Upper lobe of right lung (tissue), 1 donor: ENCODE measurements around the gene PRR30. TPM values are rescaled to one million over a fixed set of nuclear protein-coding genes. Genes with fewer than 3 reads are reported as not detected.

ENCODE experiments used
- ATAC-seq: fragments of 200-7000 bp; cut with Tn5 transposase; one replicate; pipeline ENCODE4 v1.9.1; 2020; ENCODE audit warnings: mild to moderate bottlenecking, moderate library complexity
- DNase-seq: peaks from one replicate; pipeline ENCODE4 v3.0.0-alpha.2; 2020
- H3K27ac ChIP-seq: fragments of 200-600 bp; one replicate; pipeline ENCODE4 v1.8.0; 2022
- H3K27me3 ChIP-seq: fragments of 200-600 bp; one replicate; pipeline ENCODE4 v1.8.0; 2022; ENCODE audit warnings: mild to moderate bottlenecking
- H3K36me3 ChIP-seq: fragments of 200-600 bp; one replicate; pipeline ENCODE4 v1.8.0; 2022
- H3K4me1 ChIP-seq: fragments of 200-600 bp; one replicate; pipeline ENCODE4 v1.8.0; 2022
- H3K4me3 ChIP-seq: fragments of 200-600 bp; one replicate; pipeline ENCODE4 v1.8.0; 2022; ENCODE audit warnings: mild to moderate bottlenecking
- H3K9me3 ChIP-seq: fragments of 200-600 bp; one replicate; pipeline ENCODE4 v1.8.0; 2022
- intact Hi-C: fragments of 100-400 bp; cut with DNase I; formaldehyde crosslinking; loops from one replicate; pipeline ENCODE4 v1.11.0; 2022
- total RNA-seq: library from RNA; stranded (reverse); fragmentation: NEBNext Ultra II Directional; extraction: Animal tissue kit (Norgen Biotek cat#: 25700); gene quantifications from one replicate; pipeline ENCODE4 v1.2.1, GENCODE V29; 2021
- TF ChIP-seq, protein P1 (sequence below): fragments of 200-600 bp; IDR thresholded peaks from one replicate; pipeline ENCODE4 v1.8.0; 2022; ENCODE audit warnings: antibody characterized with exemption
- donor health status: DM: no; HTN: yes; CAD: no; lungs with severe emphysema.

PRR30 gene
- total RNA-seq, 1 donor from 2014 or later = not detected

DNA sequence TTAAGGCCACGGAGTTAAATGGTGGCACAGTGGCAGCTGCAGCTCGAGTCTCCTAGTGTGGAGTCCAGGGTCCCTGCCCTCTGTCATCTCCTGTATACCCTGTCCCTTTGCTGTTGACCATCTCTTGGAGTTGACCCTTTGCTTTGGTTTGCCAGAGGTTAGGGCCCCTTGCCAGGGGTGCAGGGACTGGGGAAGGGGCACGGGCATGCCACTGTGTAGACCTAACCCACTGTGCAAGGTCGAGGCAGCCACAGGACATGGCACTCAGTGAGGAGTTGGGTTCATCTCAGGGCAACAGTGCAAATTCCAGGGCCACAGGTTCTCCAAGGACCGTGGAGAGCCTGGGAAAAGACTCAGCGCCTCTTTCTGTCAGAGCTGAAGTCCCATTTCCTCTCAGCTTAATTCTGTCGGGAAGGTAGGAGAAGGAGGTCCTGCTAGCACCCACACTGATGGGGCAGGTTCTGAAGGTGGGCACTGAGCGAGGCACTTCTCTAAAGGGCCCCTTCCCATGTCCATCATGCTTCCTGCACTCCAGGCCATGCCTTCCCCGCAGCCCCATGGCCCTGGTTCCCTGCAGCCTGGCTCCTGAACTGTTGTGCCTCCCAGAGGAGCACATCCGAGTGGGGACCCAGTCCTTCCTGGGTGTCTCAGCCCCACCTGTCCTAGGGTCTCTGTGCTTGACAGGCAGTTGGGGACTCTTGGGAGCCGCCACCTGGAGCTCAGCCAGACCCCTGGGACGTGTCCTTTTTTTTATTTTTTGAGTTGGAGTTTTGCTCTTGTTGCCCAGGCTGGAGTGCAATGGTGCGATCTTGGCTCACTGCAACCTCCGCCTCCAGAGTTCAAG lies 49.9 kb downstream of the PRR30 start:
- H3K4me1 ChIP-seq = peaks cover 17% of the 10 kb centered on the region
- intact Hi-C loops = loop anchor here (10.0 kb wide), 1 partner anchor 125 kb away; no protein-coding TSS in a partner anchor
- H3K36me3 ChIP-seq = no peaks in the 10 kb centered on the region
- ATAC-seq = no peak
- H3K27me3 ChIP-seq = no peaks in the 10 kb centered on the region
- H3K4me3 ChIP-seq = no peak overlapping the region
- H3K9me3 ChIP-seq = no peaks in the 10 kb centered on the region
- DNase-seq = no peak
- TF ChIP-seq, protein P1, sequence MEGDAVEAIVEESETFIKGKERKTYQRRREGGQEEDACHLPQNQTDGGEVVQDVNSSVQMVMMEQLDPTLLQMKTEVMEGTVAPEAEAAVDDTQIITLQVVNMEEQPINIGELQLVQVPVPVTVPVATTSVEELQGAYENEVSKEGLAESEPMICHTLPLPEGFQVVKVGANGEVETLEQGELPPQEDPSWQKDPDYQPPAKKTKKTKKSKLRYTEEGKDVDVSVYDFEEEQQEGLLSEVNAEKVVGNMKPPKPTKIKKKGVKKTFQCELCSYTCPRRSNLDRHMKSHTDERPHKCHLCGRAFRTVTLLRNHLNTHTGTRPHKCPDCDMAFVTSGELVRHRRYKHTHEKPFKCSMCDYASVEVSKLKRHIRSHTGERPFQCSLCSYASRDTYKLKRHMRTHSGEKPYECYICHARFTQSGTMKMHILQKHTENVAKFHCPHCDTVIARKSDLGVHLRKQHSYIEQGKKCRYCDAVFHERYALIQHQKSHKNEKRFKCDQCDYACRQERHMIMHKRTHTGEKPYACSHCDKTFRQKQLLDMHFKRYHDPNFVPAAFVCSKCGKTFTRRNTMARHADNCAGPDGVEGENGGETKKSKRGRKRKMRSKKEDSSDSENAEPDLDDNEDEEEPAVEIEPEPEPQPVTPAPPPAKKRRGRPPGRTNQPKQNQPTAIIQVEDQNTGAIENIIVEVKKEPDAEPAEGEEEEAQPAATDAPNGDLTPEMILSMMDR = no peak
- no peak overlapping the region for H3K27ac ChIP-seq

DNA sequence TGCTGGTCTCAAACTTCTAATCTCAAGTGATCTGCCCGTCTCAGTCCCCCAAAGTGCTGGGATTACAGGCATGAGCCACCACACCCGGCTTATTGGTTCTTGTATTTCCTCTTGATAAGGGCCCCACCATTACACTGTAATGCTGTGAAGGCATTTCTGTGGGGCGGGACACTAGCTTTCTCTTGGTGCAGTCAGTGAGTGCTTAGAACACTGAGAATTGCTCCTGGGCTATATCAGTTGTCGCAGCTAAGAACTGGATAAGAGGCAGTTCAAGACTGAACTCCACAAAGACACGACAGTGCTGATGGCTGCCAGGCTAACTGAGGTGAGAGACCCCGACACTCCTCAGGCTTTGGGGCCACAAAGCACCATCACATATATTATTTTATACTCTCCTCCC lies 50.6 kb downstream of the PRR30 start:
- H3K36me3 ChIP-seq = no peaks in the 10 kb centered on the region
- ATAC-seq = no peak
- H3K27ac ChIP-seq = no peak overlapping the region
- H3K27me3 ChIP-seq = no peaks in the 10 kb centered on the region
- H3K4me3 ChIP-seq = no peak overlapping the region
- H3K9me3 ChIP-seq = no peaks in the 10 kb centered on the region
- TF ChIP-seq, protein P1 = no peak
- no peak for DNase-seq
- H3K4me1 ChIP-seq = peaks cover 17% of the 10 kb centered on the region
- intact Hi-C loops = loop anchor here (10.0 kb wide), 1 partner anchor 124 kb away; no protein-coding TSS in a partner anchor

DNA sequence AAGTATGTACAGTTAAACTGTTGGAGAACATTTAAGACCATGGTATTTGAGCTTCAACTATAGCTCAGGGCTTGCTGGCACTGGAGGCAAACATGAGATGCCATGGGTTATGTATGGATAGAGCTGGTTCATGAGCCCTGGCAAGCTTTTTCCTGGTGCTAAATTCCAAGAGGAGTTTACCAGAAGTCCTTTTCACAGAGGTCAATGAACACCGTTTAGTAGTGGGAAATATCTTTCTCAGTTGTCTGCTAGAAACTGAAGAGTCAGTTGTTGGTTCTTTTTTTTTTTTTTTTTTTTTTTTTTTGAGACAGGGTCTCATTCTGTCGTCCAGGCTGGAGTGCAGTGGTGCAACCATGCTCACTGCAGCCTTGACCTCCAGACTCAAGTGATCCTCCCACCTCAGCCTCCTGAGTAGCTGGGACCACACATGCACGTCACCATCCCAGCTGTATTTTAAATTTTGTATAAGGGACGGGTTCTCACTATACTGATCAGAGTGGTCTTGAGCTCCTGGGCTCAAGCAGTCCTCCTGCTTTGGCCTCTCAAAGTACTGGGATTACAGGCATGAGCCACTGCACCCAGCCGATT lies 51.3 kb downstream of the PRR30 start:
- DNase-seq (no peak), ATAC-seq (no peak)
- H3K36me3 ChIP-seq = no peaks in the 10 kb centered on the region
- no peak overlapping the region for H3K27ac ChIP-seq
- TF ChIP-seq, protein P1 = no peak
- no peak overlapping the region for H3K4me3 ChIP-seq
- H3K4me1 ChIP-seq = peaks cover 17% of the 10 kb centered on the region
- intact Hi-C loops = loop anchor here (10.0 kb wide), 1 partner anchor 123 kb away; no protein-coding TSS in a partner anchor
- no peaks in the 10 kb centered on the region for H3K27me3 ChIP-seq
- no peaks in the 10 kb centered on the region for H3K9me3 ChIP-seq

Other genes starting within 250 kb of the PRR30 start
- 23.0 TPM for gene MAPRE3, start 168.8 kb downstream of the PRR30 start, total RNA-seq
- 68.0 TPM for gene TMEM214, start 106.4 kb downstream of the PRR30 start, total RNA-seq
- gene AGBL5, start 87.7 kb downstream of the PRR30 start, total RNA-seq = 14.0 TPM
- gene OST4, start 67.8 kb downstream of the PRR30 start, total RNA-seq = 248 TPM
- gene EMILIN1, start 60.8 kb downstream of the PRR30 start, total RNA-seq = 84.6 TPM
- 4.9 TPM for gene KHK, start 52.6 kb downstream of the PRR30 start, total RNA-seq
- 0.43 TPM for gene CGREF1, start 20.3 kb downstream of the PRR30 start, total RNA-seq
- 0.35 TPM for gene ABHD1, start 15.6 kb downstream of the PRR30 start, total RNA-seq
- 42.1 TPM for gene PREB, start 4.8 kb downstream of the PRR30 start, total RNA-seq
- gene TCF23, start 9.6 kb upstream of the PRR30 start, total RNA-seq = not detected
- gene ATRAID, start 72.6 kb upstream of the PRR30 start, total RNA-seq = 102 TPM
- 24.5 TPM for gene SLC5A6, start 72.9 kb upstream of the PRR30 start, total RNA-seq
- gene CAD, start 78.0 kb upstream of the PRR30 start, total RNA-seq = 27.1 TPM
- gene SLC30A3, start 123.6 kb upstream of the PRR30 start, total RNA-seq = 0.58 TPM
- gene DNAJC5G, start 136.0 kb upstream of the PRR30 start, total RNA-seq = not detected
- not detected for gene TRIM54, start 143.0 kb upstream of the PRR30 start, total RNA-seq
- gene UCN, start 169.0 kb upstream of the PRR30 start, total RNA-seq = 2.8 TPM
- 80.4 TPM for gene MPV17, start 183.7 kb upstream of the PRR30 start, total RNA-seq
- 54.4 TPM for gene GTF3C2, start 217.4 kb upstream of the PRR30 start, total RNA-seq
- gene EIF2B4, start 230.9 kb upstream of the PRR30 start, total RNA-seq = 35.0 TPM
- 97.6 TPM for gene SNX17, start 231.2 kb upstream of the PRR30 start, total RNA-seq
- gene ZNF513, start 241.3 kb upstream of the PRR30 start, total RNA-seq = 14.2 TPM